NCI-H146 (cell line): Measurements from ENCODE around the gene EGF.
"Not testable (repeated sequence)": the region's sequence is repeated elsewhere in the genome, so short reads cannot be mapped to it uniquely, and the experiment has no call there.

ENCODE experiments used
- DNase-seq: peaks from one replicate; lab custom pipeline; 2025; lab: John Stamatoyannopoulos, UW

EGF gene

DNA sequence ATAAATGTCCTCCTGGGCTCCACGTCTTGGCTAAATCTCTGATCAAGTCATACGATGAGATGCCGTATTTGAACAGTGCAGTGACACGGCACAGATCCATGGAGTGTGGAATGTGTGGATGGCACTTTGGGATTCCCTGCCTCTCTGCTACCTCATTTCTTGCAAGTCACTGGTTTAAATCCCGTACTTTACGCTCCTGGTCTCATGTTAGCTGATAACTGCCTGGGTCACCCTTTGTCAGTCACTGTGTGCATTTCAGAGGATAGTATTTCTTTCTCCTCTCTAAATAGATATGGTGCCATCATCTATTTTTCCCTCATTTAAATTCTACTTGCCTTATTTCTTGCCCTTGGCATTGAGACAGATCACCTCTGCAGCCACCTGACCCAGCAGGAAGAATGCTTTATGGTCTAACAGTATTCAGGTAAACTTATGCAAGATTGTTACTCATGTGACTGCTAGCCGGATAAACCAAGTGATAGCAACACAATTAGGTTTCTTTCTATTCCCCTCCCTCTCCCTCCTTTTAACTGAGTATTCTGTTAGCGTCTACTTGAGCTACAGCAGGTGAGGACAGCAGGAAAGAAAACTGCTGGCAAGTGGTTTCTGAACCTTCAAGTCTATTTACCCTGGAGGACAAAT is 2.8 kb downstream of the EGF start:
- DNase-seq = no peak

DNA sequence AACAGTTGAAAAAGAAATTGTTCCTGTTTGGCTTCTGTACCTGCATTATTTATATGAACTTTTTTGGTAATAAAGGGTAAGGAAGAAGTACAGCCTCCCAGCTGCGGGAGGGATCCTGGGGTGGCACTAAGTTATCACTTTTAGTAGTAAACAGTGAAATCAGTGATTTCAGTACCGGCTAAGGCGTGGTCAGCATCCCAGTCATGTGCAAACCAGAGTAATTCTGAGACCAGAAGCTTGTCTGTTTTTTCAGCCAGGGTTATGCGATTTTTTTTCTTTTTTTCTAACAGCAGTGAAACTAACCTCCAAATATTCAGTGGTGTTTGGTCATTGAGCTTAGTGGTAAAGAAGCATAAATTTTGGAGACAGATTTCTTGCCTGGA is 3.3 kb downstream of the EGF start:
- no peak for DNase-seq

DNA sequence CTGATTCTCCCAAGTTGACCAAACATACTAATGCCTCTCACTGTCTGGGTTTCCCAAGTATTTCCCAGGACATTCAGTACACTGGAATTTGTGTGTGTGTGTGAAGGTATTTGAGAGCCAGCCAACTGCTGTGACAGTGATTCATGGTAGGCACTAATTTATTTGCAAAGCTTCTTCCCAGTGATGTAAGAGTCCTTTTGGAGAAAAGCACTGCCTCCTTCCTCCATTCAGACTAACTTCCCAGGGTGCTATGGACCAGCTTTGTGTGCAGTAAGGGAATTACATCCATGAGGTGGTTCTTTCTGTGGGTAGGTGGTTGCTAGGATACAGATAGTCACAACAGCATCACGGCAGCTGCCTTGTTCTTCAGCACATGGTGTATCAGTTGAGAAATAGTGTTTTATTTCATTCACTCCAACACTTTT is 8.7 kb downstream of the EGF start:
- no peak for DNase-seq

DNA sequence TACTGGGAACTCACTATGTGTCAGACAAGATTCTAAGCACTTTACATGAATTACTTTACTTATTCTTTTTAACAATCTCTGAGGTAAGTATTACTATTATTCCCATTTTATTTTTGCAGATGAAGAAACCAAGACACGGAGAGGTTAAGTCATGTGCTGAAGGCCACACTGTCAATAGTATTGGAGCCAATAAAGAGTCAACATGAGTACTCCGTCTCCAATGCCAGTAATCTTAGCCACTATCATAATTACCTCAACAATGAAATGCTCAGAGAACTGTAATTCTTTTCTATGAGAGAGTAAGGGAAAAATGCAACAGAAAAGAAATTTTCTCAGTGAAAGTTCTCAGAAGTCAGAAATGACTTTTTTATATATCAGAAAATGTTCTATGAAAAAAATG is 12.7 kb downstream of the EGF start:
- DNase-seq = no peak

- DNase-seq = no peak
These were observed 15.8 kb downstream of the EGF start for GRCh38 chr4:109928327-109929045.

- no peak for DNase-seq
These were observed 17.8 kb downstream of the EGF start for GRCh38 chr4:109930464-109930863.

GRCh38 chr4:109930872-109931271 is 18.2 kb downstream of the EGF start:
- no peak for DNase-seq

DNA sequence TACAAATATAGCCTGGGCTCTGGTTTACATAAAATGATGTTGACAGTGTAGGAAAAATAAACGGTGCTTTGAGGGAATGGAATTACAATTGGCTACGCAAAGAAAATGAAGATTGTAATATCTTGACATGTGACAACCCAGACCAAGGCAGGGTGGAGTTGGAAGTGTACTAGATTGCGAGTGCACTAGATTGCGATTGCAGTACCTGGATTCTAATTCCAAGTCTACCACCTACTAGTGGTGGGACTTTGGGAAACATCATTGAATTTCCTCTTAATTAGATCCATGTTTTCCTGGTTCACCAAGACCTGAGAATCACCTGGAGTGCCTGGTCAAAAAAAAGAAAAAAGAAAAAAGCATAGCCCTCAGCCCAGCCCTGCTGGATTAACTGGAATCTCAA is 18.6 kb downstream of the EGF start:
- no peak for DNase-seq

GRCh38 chr4:109937352-109937751 is 24.7 kb downstream of the EGF start:
- DNase-seq = not testable (repeated sequence)

GRCh38 chr4:109939190-109939589 is 26.5 kb downstream of the EGF start:
- DNase-seq = no peak

DNA sequence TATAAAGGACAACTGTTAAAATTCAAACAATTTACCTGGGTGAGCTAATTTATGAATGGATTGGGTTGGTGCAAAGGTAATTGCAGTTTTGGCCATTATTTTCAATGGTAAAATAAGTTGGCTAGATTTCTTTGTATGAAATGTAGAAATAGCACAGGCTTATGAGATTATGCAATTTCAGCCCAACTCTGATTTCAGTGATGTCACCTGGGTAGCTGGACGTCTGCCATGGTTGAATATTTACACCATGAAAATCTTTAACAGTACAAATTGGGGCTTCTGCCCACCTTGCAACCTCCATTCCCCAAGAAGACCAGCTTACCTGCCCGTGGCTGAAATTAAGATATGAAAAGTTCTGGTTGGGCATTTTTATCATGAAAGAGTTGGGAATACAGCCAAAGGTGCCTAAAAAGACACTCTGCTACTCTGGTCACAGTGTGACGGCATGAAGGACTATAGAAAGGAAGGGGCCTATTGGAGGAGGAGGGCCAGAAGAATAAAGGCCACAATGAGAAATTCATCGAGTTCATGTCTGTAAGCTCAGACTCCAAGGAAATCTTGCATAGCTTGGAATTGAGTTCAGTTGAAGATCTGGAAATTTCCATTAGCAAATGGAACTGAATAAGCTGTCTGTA is 29.7 kb downstream of the EGF start:
- DNase-seq = no peak

DNA sequence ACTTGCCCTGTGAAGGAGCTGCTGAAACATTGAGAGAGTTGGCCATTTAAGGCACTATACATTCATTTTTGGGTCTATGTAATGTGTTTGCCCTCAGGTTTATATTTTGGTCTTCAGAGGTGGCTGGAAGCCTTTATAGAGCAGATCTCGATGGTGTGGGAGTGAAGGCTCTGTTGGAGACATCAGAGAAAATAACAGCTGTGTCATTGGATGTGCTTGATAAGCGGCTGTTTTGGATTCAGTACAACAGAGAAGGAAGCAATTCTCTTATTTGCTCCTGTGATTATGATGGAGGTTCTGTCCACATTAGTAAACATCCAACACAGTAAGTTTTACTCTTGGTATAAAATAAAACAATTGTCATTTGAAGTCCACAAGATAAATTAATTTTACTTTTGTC is 31.1 kb downstream of the EGF start:
- no peak for DNase-seq

DNA sequence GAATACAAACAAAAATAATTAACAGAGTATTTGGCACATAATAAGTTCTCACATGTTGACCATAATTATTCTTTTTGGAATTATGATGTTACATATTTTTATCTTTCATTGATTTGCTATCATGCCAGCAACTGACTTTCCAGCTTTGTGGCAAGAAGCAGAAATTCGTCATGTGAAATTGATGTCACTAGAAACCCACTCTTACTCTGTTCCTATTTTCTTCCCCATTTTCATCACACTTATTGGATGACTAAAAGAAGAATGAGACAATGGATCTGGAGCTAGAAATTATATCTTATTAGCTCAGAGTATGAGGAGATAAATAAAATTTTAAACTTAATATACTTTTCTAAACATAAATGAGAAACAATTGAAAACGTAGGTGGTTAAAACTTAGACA is 31.9 kb downstream of the EGF start:
- DNase-seq = no peak

- DNase-seq = no peak
These were observed 32.4 kb downstream of the EGF start for GRCh38 chr4:109945056-109945455.

- DNase-seq = no peak
These were observed 33.4 kb downstream of the EGF start for GRCh38 chr4:109946120-109946519.

DNA sequence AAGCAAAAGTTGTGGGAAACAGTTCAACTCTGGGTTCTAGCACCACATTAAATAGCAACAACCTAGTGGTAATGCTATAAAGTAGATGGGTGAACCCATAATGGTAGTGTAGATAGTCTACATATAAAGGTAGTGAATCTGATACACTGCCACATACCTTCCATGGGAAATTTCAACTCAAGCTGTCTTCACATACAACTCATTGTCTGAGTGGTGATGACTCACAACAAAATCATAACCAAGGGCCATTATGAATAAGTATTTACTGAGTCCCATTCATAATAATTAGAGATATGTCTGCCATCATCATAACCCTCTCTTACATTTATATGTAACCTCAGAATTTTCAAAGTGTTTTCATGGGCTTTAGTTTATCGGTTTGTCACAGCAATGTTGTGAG is 34.8 kb downstream of the EGF start:
- DNase-seq = no peak

GRCh38 chr4:109947918-109948317 is 35.2 kb downstream of the EGF start:
- no peak for DNase-seq

DNA sequence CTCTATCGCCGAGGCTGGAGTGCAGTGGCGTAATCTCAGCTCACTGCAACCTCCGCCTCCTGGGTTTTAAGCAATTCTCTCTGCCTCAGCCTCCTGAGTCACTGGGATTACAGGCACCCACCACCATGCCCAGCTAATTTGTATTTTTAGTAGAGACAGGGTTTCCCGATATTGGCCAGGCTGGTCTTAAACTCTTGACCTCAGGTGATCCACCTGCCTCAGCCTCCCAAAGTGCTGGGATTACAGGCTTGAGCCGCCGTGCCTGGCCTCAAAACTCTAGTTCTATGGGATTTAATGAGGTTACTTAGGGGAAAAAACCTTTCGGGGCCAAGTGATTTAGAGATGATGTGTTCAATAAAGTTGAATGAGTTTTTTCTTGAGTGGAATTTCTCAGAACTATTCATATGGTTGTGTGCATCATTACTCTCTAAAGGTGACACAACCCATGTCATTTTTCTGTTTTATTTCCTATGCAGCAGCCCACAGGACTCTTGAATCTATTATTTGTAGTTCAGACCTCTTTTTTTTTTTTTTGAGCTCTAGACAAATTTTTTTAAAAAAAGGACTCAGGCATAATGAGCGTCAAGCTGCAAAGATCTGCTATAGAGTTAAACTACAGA is 36.5 kb downstream of the EGF start:
- DNase-seq = not testable (repeated sequence)

- DNase-seq = no peak
These were observed 39.9 kb downstream of the EGF start for GRCh38 chr4:109952612-109953011.

GRCh38 chr4:109953556-109953955 is 40.9 kb downstream of the EGF start:
- DNase-seq = no peak

- no peak for DNase-seq
These were observed 42.5 kb downstream of the EGF start for GRCh38 chr4:109955146-109955545.

- no peak for DNase-seq
These were observed 44.5 kb downstream of the EGF start for GRCh38 chr4:109957227-109957626.

- DNase-seq = no peak
These were observed 46.5 kb downstream of the EGF start for GRCh38 chr4:109959195-109959594.
